NCI-H1930 (cell line): Measurements from ENCODE around the gene CFTR.
"Not testable (repeated sequence)": the region's sequence is repeated elsewhere in the genome, so short reads cannot be mapped to it uniquely, and the experiment has no call there.

Source experiments
- DNase-seq, 2 experiments: peaks; one replicate each; lab custom pipeline; 2025; lab: John Stamatoyannopoulos, UW

CFTR gene

GRCh38 chr7:117502331-117502730, 22.5 kb downstream of the CFTR start:
- no peak for DNase-seq

- no peak for DNase-seq
Measured at GRCh38 chr7:117505238-117505637, 25.4 kb downstream of the CFTR start.

- DNase-seq, result no peak
Measured at GRCh38 chr7:117508676-117509075, 28.9 kb downstream of the CFTR start.

GRCh38 chr7:117517194-117517593, 37.4 kb downstream of the CFTR start:
- not testable (repeated sequence) for DNase-seq

GRCh38 chr7:117530390-117530789, 50.6 kb downstream of the CFTR start:
- DNase-seq, result no peak

- DNase-seq, result no peak
Measured at GRCh38 chr7:117531595-117532244, 51.9 kb downstream of the CFTR start.

- no peak for DNase-seq
Measured at GRCh38 chr7:117538053-117538452, 58.2 kb downstream of the CFTR start.

- DNase-seq, result no peak
Measured at GRCh38 chr7:117544061-117544460, 64.2 kb downstream of the CFTR start.

- no peak for DNase-seq
Measured at GRCh38 chr7:117548035-117548434, 68.2 kb downstream of the CFTR start.

GRCh38 chr7:117550625-117551024, 70.8 kb downstream of the CFTR start:
- no peak for DNase-seq

GRCh38 chr7:117552660-117553059, 72.8 kb downstream of the CFTR start:
- DNase-seq, result no peak

GRCh38 chr7:117555260-117555659, 75.4 kb downstream of the CFTR start:
- DNase-seq, result no peak

- DNase-seq, result no peak
Measured at GRCh38 chr7:117559391-117559790, 79.6 kb downstream of the CFTR start.

GRCh38 chr7:117560030-117560429, 80.2 kb downstream of the CFTR start:
- no peak for DNase-seq

GRCh38 chr7:117562759-117563158, 82.9 kb downstream of the CFTR start:
- no peak for DNase-seq

- DNase-seq, result no peak
Measured at GRCh38 chr7:117564080-117564479, 84.3 kb downstream of the CFTR start.

- DNase-seq, result no peak
Measured at GRCh38 chr7:117564627-117565026, 84.8 kb downstream of the CFTR start.

- no peak for DNase-seq
Measured at GRCh38 chr7:117565226-117565625, 85.4 kb downstream of the CFTR start.

GRCh38 chr7:117567781-117568180, 88.0 kb downstream of the CFTR start:
- no peak for DNase-seq

- DNase-seq, result no peak
Measured at GRCh38 chr7:117572856-117573620, 93.2 kb downstream of the CFTR start.

- DNase-seq, result no peak
Measured at GRCh38 chr7:117581424-117581823, 101.6 kb downstream of the CFTR start.

- DNase-seq, result no peak
Measured at GRCh38 chr7:117582219-117582704, 102.4 kb downstream of the CFTR start.

- no peak for DNase-seq
Measured at GRCh38 chr7:117587931-117588330, 108.1 kb downstream of the CFTR start.
